BJ (cell line): ENCODE results near the gene AFG1L. TPM values are rescaled to one million over a fixed set of nuclear protein-coding genes. Genes with fewer than 3 reads are reported as not detected.
"Not testable (repeated sequence)": the region's sequence is repeated elsewhere in the genome, so short reads cannot be mapped to it uniquely, and the experiment has no call there.

Experiments used
- CTCF ChIA-PET: fragments of 350-600 bp; formaldehyde crosslinking; extraction: SDS; loops from one replicate; lab custom pipeline; 2021; ENCODE audit warnings: antibody characterized with exemption, inconsistent platforms; lab: Yijun Ruan, JAX
- POLR2A ChIA-PET: fragments of 300-600 bp; sonication (Branson Sonifier 250); formaldehyde crosslinking; extraction: SDS; loops from one replicate; lab custom pipeline; 2021; ENCODE audit warnings: antibody characterized with exemption; lab: Charles Lee
- DNase-seq: peaks from one replicate; pipeline ENCODE4 v3.0.0-alpha.2; 2011; ENCODE audit warnings: low read depth
- H3K27me3 ChIP-seq: 2 replicates; pipeline ENCODE4 v1.6.0; 2011; ENCODE audit warnings: low read length; ENCODE audit not compliant: control insufficient read depth, insufficient read depth
- H3K36me3 ChIP-seq: 2 replicates; pipeline ENCODE4 v1.5.1; 2011; ENCODE audit warnings: low read length; ENCODE audit not compliant: control insufficient read depth, insufficient read depth
- H3K4me3 ChIP-seq: 2 replicates; pipeline ENCODE4 v1.5.1; 2011; ENCODE audit warnings: low read depth, mild to moderate bottlenecking, control low read depth, low read length
- CTCF ChIP-seq: IDR thresholded peaks from 2 replicates; pipeline ENCODE4 v1.5.1; 2011; ENCODE audit warnings: low read depth, mild to moderate bottlenecking, control low read depth, inconsistent platforms, low read length, moderate library complexity; ENCODE audit not compliant: insufficient read depth
- polyA plus RNA-seq: library from polyadenylated mRNA; depleted of rRNA; stranded (reverse); fragments of >200 nt; gene quantifications from 2 replicates; pipeline ENCODE4 v1.2.3, GENCODE V29; 2011

AFG1L gene
- polyA plus RNA-seq, 1 experiment = 1.7 TPM

- Histone ChIP-seq H3K4me3 (no peak overlapping the region), H3K27me3 (no peaks in the 10 kb centered on the region), H3K36me3 (no peaks in the 10 kb centered on the region)
- POLR2A ChIA-PET = no interaction called here
- no peak for DNase-seq
- CTCF ChIA-PET = no interaction called here
- TF ChIP-seq CTCF = no peak
These were observed 73.7 kb downstream of the AFG1L start for GRCh38 chr6:108368431-108369030.

GRCh38 chr6:108380876-108381275 lies 86.0 kb downstream of the AFG1L start:
- TF ChIP-seq CTCF = no peak
- no peaks in the 10 kb centered on the region for H3K27me3 ChIP-seq
- no peak overlapping the region for H3K4me3 ChIP-seq
- H3K36me3 ChIP-seq = no peaks in the 10 kb centered on the region
- ChIA-PET POLR2A (no interaction called here), CTCF (no interaction called here)
- DNase-seq = no peak

GRCh38 chr6:108383981-108384380 lies 89.1 kb downstream of the AFG1L start:
- ChIA-PET POLR2A (no interaction called here), CTCF (interaction anchor here (0.8 to 1.0 kb wide), 2 partner anchors 12 to 20 kb away, joined by 3 read pairs; no protein-coding TSS in a partner anchor)
- H3K27me3 ChIP-seq = no peaks in the 10 kb centered on the region
- no peaks in the 10 kb centered on the region for H3K36me3 ChIP-seq
- DNase-seq = no peak
- no peak for TF ChIP-seq CTCF
- no peak overlapping the region for H3K4me3 ChIP-seq

GRCh38 chr6:108389190-108389589 lies 94.3 kb downstream of the AFG1L start:
- CTCF ChIA-PET, H3K36me3 ChIP-seq, DNase-seq, H3K27me3 ChIP-seq, POLR2A ChIA-PET, H3K4me3 ChIP-seq: not testable (repeated sequence)

DNA sequence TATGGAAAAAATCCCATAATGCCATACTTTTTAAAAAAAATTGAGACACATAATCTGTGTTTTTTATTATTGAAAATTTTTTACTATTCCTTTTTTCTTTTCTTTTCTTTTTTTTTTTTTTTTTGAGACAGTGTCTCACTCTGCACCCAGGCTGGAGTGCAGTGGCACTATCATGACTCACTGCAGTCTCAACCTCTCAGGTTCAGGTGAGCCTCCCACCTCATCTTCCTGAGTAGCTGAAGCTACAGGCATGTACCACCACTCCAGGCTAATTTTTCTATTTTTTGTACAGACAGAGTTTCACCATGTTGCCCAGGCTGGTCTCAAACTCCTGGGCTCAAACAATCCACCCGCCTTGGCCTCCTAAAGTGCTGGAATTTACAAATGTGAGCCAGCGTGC lies 100.4 kb downstream of the AFG1L start:
- CTCF ChIA-PET = interaction anchor here (1.2 kb wide), 1 partner anchor 11 kb away, joined by 3 read pairs; no protein-coding TSS in a partner anchor
- no peak for DNase-seq
- POLR2A ChIA-PET = interaction anchor here (0.7 kb wide), 1 partner anchor 97 kb away, joined by 7 read pairs; no protein-coding TSS in a partner anchor
- H3K4me3 ChIP-seq = no peak overlapping the region
- H3K36me3 ChIP-seq = no peaks in the 10 kb centered on the region
- H3K27me3 ChIP-seq = no peaks in the 10 kb centered on the region
- TF ChIP-seq CTCF = no peak

DNA sequence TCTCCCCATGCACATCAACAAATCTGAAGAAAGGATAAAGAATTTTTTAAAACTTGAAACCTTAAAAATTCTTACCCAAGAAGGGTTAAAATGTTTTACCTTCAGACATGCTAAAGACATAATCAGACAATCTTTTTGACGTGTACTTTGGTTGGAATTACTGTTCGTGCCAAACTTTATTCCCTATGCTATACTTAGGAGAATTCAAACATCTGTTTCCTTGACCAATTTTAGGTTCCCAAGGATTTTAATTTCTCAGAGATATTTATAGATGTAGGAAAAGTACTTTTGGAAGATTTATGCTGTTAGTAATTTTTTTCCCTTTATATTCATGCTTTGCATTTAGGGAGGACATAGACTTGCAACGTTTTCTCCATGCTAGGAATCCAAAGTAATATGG lies 108.4 kb downstream of the AFG1L start:
- no peaks in the 10 kb centered on the region for H3K27me3 ChIP-seq
- H3K36me3 ChIP-seq = no peaks in the 10 kb centered on the region
- TF ChIP-seq CTCF = no peak
- no peak overlapping the region for H3K4me3 ChIP-seq
- CTCF ChIA-PET = interaction anchor here (0.6 kb wide), 1 partner anchor 10 kb away, joined by 3 read pairs; no protein-coding TSS in a partner anchor
- no peak for DNase-seq
- POLR2A ChIA-PET = no interaction called here
